ENCODE data around the gene EHMT1.
"Not testable (repeated sequence)": the region's sequence is repeated elsewhere in the genome, so short reads cannot be mapped to it uniquely, and the experiment has no call there.

EHMT1 gene

DNA sequence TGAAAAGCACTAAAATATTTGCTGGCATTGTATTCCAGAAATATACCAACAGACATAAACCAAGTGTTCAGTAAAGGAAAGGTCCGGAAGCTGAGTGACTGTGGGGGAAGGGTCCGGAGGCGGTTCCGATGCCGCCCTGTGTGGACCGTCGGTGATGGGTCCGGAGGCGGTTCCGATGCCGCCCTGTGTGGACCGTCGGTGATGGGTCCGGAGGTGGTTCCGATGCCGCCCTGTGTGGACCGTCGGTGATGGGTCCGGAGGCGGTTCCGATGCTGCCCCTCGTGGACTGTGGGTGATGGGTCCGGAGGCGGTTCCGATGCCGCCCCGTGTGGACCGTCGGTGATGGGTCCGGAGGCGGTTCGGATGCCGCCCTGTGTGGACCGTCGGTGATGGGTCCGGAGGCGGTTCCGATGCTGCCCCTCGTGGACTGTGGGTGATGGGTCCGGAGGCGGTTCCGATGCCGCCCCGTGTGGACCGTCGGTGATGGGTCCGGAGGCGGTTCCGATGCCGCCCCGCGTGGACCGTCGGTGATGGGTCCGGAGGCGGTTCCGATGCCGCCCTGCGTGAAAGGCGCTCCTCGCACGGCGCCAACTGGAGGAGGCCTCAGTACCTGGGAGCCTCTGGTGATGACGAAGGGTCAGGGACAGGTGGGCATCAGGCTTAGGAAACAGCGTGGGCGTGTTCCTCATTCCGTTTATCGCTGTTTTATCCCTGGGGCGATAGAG lies 191.1 kb downstream of the EHMT1 start:
- DNase-seq (ENCODE audit: low spot score), result not testable (repeated sequence)

DNA sequence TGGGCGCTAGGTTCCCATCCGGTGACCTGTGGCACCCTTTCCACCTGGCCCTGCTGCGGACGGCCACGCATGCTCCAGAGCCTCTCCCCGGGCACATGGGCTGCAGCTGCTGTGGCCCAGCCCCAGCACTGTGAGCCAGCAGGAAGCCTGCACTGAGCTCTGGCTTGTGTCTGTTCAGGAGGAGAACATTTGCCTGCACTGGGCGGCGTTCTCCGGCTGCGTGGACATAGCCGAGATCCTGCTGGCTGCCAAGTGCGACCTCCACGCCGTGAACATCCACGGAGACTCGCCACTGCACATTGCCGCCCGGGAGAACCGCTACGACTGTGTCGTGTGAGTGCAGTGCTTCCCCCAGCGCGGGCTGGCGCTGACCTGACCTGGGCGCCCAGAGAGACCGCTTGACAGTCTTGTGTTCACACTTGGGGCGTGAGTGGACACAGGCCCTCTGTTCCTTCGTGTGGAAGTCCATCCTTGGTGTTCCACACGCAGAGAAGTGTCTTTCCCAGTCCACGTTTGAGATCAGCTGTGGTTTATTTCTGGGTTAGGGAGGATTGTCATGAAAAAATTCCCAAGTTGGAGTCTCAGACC lies 192.6 kb downstream of the EHMT1 start:
- no peak for DNase-seq (ENCODE audit: low spot score)

DNA sequence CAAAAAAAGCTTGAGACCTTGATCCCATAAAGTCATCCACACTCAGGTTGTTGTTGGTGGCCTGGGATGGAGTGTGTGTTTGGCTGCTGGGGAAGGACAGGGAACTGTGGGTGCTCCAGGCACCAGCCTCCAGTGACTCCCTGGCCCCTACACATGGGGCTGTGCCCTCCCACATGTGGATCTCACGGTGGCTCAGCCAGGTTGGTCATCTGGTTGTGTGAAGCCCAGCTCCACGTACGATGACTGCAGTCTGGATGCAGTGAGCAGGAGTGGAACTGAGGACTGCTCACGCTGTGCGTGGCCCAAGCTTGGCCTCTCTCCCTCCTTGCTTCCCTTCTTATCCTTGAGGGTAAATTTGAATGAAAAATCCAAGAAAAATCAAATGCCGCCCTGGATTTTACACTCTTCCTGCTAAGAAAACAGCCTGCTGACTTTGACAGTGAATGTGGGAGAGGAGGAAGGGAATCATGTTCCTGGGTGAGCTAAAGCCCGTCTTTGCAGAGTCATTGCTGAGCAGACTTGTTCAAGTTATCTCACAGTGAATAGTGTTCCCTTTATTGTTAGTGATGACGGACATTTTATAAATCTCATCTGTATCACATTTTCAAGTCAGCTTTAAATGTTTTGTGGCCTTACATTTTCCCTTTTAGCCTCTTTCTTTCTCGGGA lies 193.7 kb downstream of the EHMT1 start:
- DNase-seq (ENCODE audit: low spot score), result no peak

DNA sequence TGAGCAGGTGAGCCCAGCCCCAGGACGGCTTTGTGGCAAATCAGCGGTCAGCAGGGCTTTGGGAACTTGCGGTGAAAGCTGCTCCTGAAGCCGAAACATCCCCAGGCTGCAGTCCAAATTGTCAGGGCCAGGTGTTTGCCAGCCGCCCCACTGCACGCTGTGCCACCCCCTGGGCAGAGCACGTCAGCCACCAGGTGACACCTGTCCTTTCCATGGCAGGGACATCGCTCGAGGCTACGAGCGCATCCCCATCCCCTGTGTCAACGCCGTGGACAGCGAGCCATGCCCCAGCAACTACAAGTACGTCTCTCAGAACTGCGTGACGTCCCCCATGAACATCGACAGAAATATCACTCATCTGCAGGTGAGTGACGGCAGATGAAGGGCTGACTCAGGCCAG lies 194.4 kb downstream of the EHMT1 start:
- DNase-seq (ENCODE audit: low spot score), result no peak

DNA sequence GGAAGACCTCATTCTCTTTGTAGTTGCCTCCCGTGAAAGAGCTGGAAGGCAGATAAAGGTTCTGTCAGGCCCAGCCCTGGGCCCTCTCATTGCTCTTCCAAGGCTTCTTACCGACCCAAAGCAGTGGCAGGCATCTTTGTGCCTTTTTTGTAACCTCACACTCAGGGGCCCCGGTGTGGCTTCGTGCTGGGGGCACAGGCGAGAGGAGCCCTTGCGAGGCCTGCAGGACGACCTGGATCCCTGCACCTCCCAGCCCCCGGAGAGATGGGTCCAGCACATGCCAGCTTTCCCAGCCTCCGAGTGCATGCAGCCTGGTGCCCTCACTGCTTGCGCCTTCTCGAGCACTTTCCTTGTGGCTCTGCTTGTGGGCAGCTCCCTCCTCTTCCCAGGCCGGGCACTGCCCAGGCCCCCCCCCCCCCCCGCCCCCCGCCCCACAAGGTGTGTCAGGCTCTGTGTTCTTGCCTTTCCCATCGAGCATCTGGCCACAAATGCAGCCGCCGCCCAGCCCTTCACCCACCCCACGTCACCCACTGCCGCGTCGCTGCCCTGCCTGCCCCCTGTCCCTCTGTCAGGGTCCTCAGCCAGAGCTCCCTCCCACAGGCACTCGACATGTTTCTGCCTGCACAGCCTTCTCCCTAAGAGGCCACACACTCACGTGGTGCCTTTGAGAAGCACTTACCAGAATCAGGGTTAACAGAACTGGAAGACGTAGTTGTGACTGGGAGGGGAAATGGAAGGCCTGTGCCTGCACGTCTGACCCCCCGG lies 195.0 kb downstream of the EHMT1 start:
- DNase-seq (ENCODE audit: low spot score), result no peak

DNA sequence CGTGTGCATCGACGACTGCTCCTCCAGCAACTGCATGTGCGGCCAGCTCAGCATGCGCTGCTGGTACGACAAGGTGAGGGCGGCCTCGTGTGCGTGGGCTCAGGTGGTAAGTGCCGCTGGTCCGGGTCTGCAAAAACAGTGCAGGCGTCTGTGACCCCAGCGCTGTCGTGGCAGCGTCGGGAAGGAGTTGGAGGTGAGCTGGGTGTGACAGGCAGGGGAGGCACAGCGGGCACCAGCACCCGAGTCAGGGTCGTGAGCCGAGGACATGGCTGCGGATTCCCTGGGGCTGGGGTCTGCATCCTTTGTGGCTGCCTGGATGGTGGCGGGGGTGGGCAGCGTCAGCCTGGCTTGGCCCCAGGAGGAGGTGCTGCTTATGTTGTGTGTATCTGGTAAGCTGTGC lies 195.6 kb downstream of the EHMT1 start:
- no peak for DNase-seq (ENCODE audit: low spot score)

DNA sequence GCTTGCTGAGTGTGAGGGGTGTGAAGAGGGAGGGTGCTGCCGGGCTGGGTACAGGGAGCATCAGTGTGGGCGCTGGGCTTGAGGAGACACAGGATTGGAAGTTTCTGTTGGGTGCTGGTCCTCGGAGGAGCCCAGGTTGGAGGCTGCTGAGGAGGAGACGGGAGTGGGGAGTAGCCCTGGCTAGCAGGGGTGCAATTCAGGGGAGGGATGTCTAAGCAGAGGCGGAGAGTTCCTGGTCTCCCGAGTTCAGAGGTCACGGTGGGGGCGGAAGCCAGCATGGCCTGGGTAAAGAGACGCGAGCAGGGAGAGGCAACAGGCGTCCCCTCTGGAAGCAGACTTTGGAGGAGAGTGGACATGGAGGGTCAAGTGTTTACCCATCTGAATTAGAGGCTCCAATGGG lies 196.0 kb downstream of the EHMT1 start:
- DNase-seq (ENCODE audit: low spot score), result no peak

DNA sequence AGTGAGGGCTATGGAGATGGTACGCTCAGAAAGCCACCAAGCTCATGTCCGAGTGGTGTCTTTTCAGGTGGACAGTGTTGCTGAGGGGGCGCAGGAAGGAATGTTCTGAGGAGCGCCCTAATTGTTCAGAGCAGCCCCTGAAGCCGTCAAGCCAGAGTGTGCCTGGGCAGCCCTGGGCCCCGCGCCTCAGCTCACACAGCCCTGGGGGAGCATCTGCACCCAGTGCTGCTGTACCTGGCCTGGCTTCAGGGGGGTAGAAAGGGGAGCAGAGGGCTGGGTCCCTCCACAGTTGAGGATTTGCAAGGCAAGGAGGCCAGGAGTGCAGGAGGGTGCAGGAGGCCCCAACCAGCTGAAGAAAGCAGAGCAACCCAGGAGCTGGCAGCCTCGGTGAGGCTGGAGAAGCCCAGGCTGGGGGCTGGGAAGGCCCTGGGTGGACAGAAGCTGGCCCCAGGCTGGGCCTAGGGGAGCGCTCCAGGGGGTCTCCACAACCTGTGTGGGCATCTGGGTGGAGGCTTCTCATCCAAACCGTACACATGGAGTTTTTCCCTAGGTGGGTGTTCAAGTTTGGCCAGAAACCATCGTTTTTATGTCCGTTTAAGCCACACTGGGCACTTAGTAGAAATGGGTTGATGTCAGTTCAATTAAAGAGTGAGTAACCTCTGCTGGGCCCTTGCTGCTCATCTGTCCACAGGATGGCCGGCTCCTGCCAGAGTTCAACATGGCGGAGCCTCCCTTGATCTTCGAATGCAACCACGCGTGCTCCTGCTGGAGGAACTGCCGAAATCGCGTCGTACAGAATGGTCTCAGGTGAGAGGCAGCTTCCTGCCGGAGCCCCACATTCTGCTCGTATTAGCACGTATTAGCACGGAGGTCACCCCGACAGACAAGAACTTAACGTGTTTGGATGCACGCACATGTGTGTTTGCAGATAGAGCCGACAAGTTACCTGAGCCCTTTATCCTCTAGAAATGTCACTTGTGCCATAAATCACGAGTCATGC lies 196.8 kb downstream of the EHMT1 start:
- no peak for DNase-seq (ENCODE audit: low spot score)

DNA sequence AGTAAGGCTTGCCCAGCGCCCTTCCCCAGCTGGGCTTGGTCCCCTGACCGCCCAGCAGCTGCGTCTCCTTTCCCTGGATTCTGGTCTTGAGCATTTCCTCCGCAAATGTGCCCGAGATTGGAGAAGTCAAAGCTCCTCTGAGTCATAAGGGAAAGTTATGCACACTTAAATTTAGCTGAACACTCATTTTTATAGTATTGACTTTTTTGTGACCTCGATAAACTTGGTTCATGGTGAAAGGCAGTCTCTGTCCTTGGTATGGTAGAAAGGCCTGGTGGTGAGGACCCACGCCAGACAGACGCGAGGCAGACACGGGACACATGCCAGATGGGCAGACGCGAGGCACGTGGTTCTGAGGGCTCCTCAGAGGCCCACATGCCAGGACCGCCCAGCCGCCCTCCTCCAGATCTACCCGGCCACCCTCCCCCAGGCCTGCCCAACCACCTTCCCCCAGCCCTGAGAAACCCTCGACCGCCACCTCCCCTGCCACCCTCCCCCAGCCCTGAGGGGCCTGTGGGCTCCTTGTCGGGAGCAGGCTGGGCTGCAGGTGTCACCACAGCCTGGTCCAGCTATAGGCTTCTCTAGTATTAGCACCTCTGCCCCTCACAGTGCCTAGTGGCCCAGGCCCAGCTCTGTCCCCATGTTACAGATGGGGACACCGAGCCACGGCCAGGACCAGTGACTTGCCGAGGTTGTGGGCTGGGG lies 197.9 kb downstream of the EHMT1 start:
- DNase-seq (ENCODE audit: low spot score), result peak; percentile 82

DNA sequence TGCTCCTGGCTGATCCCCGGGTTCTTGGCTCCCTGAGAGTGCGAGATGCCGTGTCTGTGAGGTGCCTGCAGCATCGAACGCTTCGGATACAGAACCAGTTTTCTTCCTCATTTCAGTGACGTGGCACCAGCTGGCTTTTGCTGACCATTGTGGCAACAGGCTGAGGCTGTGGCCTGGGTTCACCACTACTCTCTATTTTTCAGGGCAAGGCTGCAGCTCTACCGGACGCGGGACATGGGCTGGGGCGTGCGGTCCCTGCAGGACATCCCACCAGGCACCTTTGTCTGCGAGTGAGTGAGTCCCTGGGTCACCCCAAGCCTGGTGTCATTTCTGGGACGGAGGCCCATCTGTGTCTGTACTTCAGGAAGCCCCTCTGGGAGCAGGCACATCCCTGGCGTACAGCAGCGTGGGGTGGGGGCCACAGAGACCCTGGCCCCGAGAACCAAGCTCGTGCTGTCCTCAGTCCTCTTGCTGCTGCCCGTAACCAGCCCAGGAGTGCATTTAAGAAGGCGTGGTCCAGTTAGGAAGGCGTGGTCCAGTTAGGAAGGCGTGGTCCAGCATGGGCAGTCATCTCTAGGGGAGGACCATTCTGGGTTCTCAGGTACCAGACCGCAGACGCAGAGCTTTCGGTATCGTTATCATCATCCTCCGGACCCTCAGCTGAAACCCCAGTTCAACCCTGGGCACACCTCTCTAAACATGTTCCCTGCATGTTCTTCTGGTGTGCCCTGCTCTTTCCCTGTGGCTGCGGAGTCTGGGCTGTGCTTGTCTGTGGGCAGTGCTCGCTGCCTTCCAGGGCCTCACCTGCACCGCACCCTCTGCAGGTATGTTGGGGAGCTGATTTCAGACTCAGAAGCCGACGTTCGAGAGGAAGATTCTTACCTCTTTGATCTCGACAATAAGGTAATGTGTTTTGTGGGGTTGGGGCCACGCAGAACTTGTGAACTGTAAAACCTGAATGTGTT lies 198.7 kb downstream of the EHMT1 start:
- no peak for DNase-seq (ENCODE audit: low spot score)

DNA sequence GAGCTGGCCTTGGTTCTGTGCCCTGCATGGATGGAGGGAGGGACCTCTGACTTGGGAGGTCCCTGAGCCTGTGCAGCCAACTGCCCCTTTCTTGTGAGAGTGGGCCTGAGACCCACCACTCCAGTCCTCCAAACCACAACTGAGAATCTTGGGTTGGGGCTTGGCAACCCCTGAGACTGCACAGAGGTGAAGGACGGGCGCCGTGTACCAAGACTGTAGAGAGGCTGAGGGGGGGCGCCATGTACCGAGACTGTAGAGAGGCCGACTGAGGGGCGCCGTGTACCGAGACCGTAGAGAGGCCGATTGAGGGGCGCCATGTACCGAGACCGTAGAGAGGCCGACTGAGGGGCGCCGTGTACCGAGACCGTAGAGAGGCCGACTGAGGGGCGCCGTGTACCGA lies 199.5 kb downstream of the EHMT1 start:
- no peak for DNase-seq (ENCODE audit: low spot score)

DNA sequence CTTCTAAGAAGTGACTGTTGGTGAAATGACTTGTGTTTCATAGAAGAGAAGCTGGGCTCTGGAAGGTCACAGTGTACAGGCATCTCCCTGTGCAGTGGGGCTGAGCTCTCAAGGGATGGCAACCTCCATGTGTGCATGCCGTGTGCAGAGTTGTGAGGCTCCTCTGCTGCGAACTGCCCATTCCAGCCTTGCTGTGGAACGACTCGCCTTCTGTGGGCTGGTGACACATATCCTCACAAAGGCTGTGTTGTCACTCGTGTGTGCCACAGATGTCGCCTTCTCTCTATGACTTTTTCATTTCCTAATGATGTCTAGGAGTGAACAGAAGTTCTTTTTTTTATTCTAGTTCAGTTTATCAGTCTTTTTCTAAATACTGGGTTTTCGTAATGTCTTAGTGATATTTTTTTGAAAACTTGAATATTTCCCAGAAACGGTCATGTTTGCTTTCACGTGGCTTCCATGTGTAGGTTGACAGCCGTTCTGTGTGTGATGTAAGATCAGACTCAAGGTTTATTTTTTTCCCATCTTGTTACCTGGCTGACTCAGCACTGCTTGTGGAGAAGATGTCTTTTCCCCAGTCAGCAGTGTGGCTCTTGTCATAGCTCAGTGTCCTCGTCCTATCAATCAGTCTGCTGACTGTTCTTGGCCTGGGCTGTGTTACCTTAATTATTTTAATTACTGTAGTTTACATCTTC lies 201.5 kb downstream of the EHMT1 start:
- DNase-seq (ENCODE audit: low spot score), result no peak

DNA sequence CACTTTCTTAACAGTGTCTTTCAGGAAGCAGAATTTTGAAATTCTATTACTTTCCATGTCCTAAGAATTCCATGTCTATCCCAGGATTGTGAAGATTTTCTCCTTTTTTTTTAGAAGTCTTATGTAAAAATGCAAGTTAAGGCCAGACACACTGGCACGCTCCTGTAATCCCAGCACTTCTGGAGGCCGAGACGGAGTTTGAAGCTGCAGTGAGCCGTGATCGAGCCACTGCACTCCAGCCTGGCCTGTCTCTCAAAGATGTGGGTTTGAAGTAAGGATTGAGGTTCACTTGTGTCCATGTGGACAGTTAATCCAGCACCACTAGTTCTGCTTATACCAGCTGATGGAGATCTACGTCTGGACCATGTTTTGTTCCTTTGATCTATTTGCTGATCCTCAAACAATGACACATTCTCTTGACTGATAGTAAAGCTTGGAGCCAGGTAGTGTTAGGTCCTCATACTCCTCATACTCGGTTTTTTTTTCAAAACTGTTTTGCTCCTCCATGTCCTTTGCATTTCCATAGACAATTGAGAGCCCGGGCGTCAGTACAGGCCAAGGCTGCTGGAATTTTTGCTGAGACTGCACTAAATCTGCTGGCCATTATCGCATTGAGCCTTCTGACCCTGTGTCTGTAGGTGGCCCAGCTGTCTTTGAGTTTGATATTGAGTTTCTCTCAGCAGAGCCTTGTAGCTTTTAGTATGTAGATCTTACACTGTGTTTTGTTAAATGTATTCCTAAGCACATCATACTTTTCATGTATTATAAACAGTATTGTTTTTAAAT lies 205.4 kb downstream of the EHMT1 start:
- DNase-seq (ENCODE audit: low spot score), result no peak

DNA sequence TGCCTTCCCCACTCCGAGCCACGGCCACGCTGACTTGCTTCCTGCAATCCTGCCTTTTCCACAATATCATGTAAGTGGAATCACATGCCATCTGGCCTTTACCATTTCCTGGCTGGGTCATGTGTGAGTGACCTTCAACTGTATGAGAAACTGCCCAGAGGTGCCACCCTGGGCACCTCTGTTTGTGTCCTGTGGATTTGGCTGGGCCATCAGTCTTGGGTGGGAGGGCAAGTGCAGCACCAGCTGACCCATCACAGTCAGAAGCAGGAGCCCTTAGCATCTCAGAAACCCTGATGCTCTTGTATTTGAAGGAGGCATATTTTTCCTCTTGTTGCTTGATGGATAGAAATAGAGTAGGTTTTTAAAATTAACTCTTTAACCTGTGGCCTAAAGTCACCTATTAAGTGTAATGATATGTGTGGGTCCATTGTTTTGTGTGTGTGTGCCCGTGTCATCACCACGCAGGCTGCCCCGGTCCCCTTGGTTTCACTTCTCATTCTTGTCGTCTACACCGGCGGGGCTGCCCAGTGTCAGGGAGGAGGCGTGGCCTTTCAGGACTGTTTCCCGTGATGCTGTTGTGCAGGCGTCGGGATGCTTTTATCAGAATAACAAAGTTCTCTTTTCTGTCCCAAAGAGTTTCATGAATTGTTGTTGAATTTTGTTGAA lies 206.7 kb downstream of the EHMT1 start:
- no peak for DNase-seq (ENCODE audit: low spot score)

DNA sequence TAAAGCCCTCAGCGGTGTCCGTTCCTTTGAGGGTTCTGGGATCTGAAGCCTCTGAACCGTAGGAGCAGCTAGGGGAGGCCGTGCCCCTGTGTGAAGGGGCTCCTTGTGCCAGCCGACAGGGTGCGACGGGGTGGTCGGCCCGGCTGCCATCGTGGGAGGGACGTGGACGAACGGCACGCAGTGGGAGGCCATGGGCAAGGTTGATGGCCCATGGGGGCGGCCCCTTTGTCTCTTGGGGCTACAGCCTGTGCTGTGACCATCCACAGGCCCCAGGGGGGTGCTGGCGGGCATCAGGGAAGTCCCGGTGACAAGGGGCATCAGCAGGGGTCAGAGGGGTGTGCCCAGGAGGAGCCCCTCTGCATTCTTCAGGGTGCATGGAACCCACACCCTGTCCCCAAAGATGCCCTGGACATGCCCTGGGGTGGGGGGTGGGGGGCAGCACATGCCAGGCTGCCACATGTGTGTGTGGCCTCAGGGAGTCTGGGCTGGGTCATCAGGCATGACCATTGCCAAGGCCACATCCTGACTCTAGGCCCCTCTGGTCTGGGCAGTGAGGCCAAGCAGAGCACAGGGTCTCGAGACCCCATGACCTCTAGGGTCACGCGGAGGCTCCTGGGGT lies 209.2 kb downstream of the EHMT1 start:
- DNase-seq (ENCODE audit: low spot score), result no peak

DNA sequence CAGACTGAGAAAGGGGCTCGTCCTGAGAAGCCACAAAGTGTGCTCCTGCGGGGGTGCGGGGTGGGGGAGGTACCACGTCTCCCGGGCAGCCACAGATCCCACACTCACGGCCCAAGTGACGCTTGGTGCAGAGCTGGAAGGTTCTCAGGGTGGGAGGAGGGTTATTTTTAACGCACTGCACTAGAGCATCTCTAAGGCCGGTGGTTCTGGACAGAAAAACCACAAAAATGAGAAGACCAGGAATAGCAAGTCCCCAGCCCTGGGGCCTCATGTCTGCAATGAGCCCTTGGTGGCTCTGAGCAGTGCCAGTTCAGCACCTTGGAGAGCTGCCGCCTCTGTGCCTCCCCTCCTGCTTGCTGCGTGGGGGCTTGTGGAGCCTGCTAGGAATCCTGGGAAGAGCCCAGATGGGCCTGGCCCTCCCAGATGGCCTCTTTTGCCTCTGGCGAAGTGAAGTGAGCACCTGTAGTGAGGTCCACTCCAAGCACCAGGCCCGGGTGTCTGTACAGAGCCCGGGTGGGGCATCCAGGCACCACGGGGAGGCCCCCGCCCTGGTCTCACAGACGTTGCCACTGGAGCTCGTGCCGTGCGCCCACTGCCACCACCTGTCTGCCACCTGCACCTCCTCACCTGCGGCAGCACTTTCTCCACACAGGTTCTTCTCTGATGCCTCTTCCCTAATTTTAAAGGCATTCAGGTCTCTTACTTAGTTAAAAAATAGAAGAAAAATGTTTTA lies 209.9 kb downstream of the EHMT1 start:
- DNase-seq (ENCODE audit: low spot score), result no peak
